PC-9 (cell line): Measurements from ENCODE around the gene PDXDC1. TPM values are rescaled to one million over a fixed set of nuclear protein-coding genes. Genes with fewer than 3 reads are reported as not detected.
"Not testable (repeated sequence)": the region's sequence is repeated elsewhere in the genome, so short reads cannot be mapped to it uniquely, and the experiment has no call there.

ENCODE experiments used
- BruUV-seq: library from RNA; stranded (reverse); fragments of 400-500 nt; replicated peaks from 2 replicates; lab custom pipeline; 2021; lab: Mats Ljungman, UMichigan
- CTCF ChIA-PET: fragments of 300-600 bp; sonication (Branson Sonifier 250); formaldehyde crosslinking; loops from one replicate; lab custom pipeline; 2022; ENCODE audit warnings: antibody characterized with exemption; lab: Charles Lee
- POLR2A ChIA-PET: fragments of 300-600 bp; sonication (Branson Sonifier 250); formaldehyde crosslinking; loops from one replicate; lab custom pipeline; 2022; ENCODE audit warnings: antibody characterized with exemption; ENCODE audit not compliant: unreplicated experiment; lab: Charles Lee
- DNase-seq, 2 experiments: peaks; one replicate each; pipeline versions ENCODE4 v3.0.0 to v3.0.0-alpha.2; 2015 to 2022; ENCODE audit warnings: mixed read lengths in 1 of 2
- H2AFZ ChIP-seq: fragments of 200-600 bp; sonication (generic); 2 replicates; pipeline ENCODE4 v1.8.1; 2017; ENCODE audit warnings: antibody characterized with exemption
- H3F3A ChIP-seq: fragments of 200-600 bp; sonication (generic); 2 replicates; pipeline ENCODE4 v1.8.1; 2017; ENCODE audit warnings: antibody characterized with exemption, mild to moderate bottlenecking, low read depth; ENCODE audit not compliant: insufficient read depth
- H3K27ac ChIP-seq: fragments of 200-600 bp; sonication (generic); 2 replicates; pipeline ENCODE4 v1.6.1; 2016; ENCODE audit warnings: mixed run types
- H3K27me3 ChIP-seq: fragments of 200-600 bp; sonication (generic); 2 replicates; pipeline ENCODE4 v1.6.1; 2016; ENCODE audit warnings: low read depth, mixed run types; ENCODE audit not compliant: insufficient read depth
- H3K36me3 ChIP-seq: fragments of 200-600 bp; sonication (generic); 2 replicates; pipeline ENCODE4 v1.6.1; 2016; ENCODE audit warnings: low read depth, mixed run types
- H3K4me1 ChIP-seq: fragments of 200-600 bp; sonication (generic); replicated peaks from 2 replicates; pipeline ENCODE4 v1.6.1; 2016; ENCODE audit warnings: mixed run types; ENCODE audit not compliant: insufficient read depth
- H3K4me2 ChIP-seq: fragments of 200-600 bp; sonication (generic); 2 replicates; pipeline ENCODE4 v1.6.1; 2017; ENCODE audit warnings: mixed run types
- H3K4me3 ChIP-seq: fragments of 200-600 bp; sonication (generic); 2 replicates; pipeline ENCODE4 v1.6.1; 2016; ENCODE audit warnings: mixed run types
- H3K79me2 ChIP-seq: fragments of 200-600 bp; sonication (generic); 2 replicates; pipeline ENCODE4 v1.6.1; 2017; ENCODE audit warnings: low read depth, mixed run types
- H3K9me2 ChIP-seq: fragments of 200-600 bp; sonication (generic); 2 replicates; pipeline ENCODE4 v1.8.1; 2017; ENCODE audit warnings: mild to moderate bottlenecking; ENCODE audit not compliant: insufficient read depth
- H3K9me3 ChIP-seq: fragments of 200-600 bp; sonication (generic); 2 replicates; pipeline ENCODE4 v1.8.1; 2016; ENCODE audit warnings: low read depth; ENCODE audit not compliant: insufficient read depth
- H4K20me1 ChIP-seq: fragments of 200-600 bp; sonication (generic); 2 replicates; pipeline ENCODE4 v1.8.1; 2017; ENCODE audit not compliant: insufficient read depth
- EZH2 ChIP-seq: fragments of 200-600 bp; sonication (generic); IDR thresholded peaks from 2 replicates; pipeline ENCODE4 v1.8.0; 2017; ENCODE audit warnings: antibody characterized with exemption, low read depth
- intact Hi-C: fragments of 100-400 bp; cut with micrococcal nuclease; formaldehyde crosslinking; loops from one replicate; pipeline ENCODE4 v1.10.0; 2022; ENCODE audit not compliant: unreplicated experiment
- total RNA-seq: library from RNA; stranded (reverse); gene quantifications from 2 replicates; pipeline ENCODE4 v1.2.3, GENCODE V29; 2021
- TF ChIP-seq, protein P1 (sequence below): fragments of 200-600 bp; sonication (generic); conservative IDR thresholded peaks from 2 replicates; pipeline ENCODE4 v1.6.1; 2017; ENCODE audit warnings: mixed run types, antibody characterized with exemption, mild to moderate bottlenecking, moderate library complexity

PDXDC1 gene
- total RNA-seq, 1 experiment from 2014 or later: 120 TPM

DNA sequence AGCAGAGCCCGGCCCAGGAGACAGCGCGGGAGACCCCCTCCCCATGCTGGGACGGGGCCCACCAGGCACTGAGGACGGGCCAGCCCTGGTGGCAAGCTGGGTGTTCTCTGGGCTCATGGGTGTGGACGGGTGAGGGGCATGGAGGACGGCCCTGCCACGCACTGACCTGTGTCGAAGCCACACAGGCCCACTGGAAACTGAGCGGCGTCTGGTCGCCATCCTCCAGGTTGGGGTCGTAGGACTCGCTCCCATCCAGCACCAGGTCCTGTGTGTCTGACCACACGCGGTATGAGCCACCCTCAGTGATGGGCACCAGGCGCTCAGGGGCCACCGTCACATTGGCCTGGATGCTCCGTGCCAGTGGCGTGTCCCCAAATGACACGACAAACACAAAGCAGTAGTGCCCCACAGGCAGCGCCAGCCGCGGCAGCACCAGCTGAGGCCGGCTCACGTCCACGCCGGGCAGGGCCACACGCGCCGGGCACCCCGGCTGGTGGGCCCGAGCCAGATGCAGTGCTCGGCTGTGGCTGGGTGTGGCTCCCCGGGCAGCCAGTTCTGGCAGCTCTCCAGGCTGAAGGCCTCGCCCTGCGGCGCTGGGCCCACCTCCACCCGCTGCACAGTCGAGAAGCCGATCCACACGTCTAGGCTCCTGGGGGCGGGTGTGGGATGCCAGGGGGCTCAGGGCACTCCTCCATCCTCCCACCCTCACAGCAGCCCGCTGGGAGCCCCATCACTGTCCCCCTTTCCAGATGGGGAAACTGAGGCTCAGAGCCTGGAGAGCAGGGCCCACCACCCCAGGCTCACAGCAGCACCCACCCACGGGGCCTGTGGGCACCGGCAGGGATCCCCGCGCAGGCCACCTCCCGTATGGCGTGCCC, 160.9 kb downstream of the PDXDC1 start:
- H3K4me1 ChIP-seq, BruUV-seq, POLR2A ChIA-PET, H3K4me3 ChIP-seq, H4K20me1 ChIP-seq, H3F3A ChIP-seq, H3K4me2 ChIP-seq, H3K36me3 ChIP-seq, H3K9me2 ChIP-seq, H3K27me3 ChIP-seq, DNase-seq, H3K79me2 ChIP-seq, H2AFZ ChIP-seq, H3K9me3 ChIP-seq, H3K27ac ChIP-seq, intact Hi-C loops, CTCF ChIA-PET: not testable (repeated sequence)

DNA sequence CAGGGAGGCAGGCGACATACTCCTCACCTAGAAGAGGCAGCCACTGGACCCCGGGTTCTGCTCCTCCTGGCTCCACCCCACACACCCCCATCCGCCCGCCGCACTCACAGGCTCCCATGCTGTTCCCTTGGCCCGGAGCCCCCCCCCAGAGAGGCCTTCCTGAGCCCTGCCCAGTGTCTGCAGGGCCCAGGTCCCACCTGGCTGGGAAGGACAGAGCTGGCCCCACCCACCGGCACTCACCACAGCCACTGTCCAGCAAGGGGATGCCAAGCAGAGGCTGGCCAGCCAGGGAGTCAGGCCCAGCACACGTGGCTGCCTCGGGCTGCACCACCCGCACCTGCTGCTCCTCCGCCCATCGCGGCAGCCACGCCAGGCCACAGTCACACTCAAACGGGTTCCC, 162.7 kb downstream of the PDXDC1 start:
- H3K36me3 ChIP-seq, intact Hi-C loops, H3K4me3 ChIP-seq, POLR2A ChIA-PET, H3K79me2 ChIP-seq, H3K9me2 ChIP-seq, H4K20me1 ChIP-seq, BruUV-seq, H3K4me2 ChIP-seq, CTCF ChIA-PET, H3F3A ChIP-seq, DNase-seq, H3K27me3 ChIP-seq, H3K4me1 ChIP-seq, H3K27ac ChIP-seq, H3K9me3 ChIP-seq, H2AFZ ChIP-seq: not testable (repeated sequence)

DNA sequence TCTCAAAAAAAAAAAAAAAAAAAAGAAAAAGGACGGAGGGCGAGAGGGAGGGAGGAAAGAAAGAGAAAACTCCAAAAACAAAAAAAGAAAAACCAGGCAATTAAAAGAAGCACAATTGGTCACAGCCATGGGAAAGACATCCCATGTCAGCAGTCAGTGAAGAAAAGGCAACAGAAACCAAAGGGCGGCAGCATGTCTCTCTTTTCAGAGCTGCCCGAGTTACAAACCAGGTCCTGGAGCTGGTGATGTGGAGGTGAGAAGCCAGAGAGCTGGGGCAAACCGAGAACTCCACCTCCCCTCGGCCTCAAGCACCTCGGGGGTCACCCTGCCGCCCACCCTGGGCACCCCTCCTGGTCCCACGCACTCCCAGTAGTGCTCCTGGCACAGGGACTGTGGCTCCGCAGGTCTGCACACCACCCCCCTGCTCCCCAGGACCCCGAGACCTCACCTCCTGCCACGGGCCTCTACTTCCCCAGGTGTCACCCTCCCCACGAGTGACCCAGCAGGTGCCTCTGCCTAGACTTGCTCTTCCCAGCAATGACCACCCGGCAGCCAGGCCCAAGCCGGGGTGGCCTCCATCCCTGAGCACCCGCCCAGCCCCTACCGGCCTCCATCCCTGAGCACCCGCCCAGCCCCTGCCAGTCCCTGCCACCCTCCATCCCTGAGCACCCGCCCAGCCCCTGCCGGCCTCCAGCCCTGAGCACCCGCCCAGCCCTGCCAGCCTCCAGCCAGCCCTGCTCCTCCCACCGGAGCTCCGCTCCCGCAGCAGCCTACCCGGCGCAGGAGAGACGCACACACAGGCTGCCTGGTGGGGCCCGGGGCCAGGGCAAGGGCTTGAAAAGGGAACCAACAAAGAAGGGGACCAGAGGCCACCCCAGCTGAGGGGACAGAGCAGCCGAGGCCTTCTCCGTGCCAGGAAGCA, 165.9 kb downstream of the PDXDC1 start:
- H3K4me2 ChIP-seq, H4K20me1 ChIP-seq, H3K9me3 ChIP-seq, DNase-seq, H3K4me1 ChIP-seq, CTCF ChIA-PET, H3K9me2 ChIP-seq, intact Hi-C loops, POLR2A ChIA-PET, H3K36me3 ChIP-seq, BruUV-seq, H3K27me3 ChIP-seq, H2AFZ ChIP-seq, H3K4me3 ChIP-seq, H3F3A ChIP-seq, H3K79me2 ChIP-seq, H3K27ac ChIP-seq: not testable (repeated sequence)

DNA sequence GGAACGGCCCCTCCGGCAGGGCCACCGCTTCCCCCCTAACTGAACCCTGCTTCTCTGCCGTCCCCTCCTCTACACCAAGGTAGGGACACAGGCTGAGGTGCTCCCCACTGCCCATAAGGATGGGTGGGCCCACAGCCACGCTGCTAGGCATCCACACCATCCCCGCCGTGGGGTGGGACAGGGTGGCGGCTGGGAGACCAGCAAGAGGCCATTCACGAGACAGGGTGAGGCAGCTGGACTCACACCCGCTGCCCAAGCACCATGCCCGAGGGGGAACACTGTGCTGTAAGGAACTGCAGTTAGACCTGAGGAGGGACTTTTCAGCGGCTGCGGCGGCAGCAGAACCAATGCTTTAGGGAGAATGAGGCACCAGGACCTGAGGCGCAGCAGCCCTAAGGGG, 166.8 kb downstream of the PDXDC1 start:
- Histone ChIP-seq H4K20me1 (no peaks in the 10 kb centered on the region), H2AFZ (no peak overlapping the region), H3K36me3 (no peaks in the 10 kb centered on the region), H3K4me1 (no peaks in the 10 kb centered on the region), H3K27ac (no peak overlapping the region), H3K79me2 (no peaks in the 10 kb centered on the region), H3K4me2 (no peak overlapping the region), H3K9me2 (no peaks in the 10 kb centered on the region), H3F3A (no peaks in the 10 kb centered on the region), H3K9me3 (no peaks in the 10 kb centered on the region), H3K27me3 (no peaks in the 10 kb centered on the region), H3K4me3 (no peak overlapping the region)
- intact Hi-C loops: no loop called here
- no TSS peak for BruUV-seq
- TF ChIP-seq, protein P1, sequence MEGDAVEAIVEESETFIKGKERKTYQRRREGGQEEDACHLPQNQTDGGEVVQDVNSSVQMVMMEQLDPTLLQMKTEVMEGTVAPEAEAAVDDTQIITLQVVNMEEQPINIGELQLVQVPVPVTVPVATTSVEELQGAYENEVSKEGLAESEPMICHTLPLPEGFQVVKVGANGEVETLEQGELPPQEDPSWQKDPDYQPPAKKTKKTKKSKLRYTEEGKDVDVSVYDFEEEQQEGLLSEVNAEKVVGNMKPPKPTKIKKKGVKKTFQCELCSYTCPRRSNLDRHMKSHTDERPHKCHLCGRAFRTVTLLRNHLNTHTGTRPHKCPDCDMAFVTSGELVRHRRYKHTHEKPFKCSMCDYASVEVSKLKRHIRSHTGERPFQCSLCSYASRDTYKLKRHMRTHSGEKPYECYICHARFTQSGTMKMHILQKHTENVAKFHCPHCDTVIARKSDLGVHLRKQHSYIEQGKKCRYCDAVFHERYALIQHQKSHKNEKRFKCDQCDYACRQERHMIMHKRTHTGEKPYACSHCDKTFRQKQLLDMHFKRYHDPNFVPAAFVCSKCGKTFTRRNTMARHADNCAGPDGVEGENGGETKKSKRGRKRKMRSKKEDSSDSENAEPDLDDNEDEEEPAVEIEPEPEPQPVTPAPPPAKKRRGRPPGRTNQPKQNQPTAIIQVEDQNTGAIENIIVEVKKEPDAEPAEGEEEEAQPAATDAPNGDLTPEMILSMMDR: no peak
- TF ChIP-seq EZH2: no peak
- ChIA-PET POLR2A (no interaction called here), CTCF (no interaction called here)
- DNase-seq: no peak

DNA sequence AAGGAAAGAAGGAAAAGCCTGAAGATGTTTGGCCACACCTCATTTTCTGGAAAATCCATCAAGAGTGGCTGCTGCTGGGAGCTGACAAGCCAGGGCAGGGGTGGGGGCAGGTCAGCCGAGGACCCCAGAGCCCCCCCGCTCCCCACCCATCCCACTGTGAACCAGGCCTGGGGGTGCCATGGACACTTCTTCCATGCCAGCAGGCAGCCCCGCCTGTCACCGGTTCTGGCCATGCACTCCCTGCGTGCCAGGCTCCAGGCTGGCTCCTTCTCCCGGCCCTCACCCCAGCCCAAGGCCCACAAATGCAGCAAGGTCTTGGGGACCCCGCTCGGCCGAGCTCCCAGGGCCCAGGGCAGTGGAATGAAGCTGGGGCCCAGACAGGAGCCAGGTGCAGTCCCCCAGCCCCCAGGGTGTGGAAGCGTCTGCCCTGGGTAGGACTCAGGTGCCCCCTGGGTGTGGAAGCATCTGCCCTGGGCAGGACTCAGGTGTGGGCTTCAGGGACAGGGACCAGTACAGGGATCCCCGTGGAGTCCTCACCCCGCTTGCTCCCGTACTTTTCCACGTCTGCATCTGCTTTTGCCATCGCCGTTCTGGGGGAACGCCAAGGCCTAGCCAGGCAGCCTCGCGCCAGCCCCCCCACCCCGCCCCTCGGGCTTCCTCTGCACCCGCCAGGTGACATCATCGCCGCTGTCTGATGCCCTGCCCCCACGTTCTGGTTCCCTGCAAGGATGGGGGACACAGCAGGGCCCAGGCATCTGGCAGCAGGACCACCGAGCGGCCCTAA, 167.5 kb downstream of the PDXDC1 start:
- H3K4me1 ChIP-seq, H3K27me3 ChIP-seq, POLR2A ChIA-PET, intact Hi-C loops, DNase-seq, H3K9me3 ChIP-seq, H3K79me2 ChIP-seq, H3F3A ChIP-seq, H3K4me2 ChIP-seq, H3K36me3 ChIP-seq, BruUV-seq, H3K9me2 ChIP-seq, H3K4me3 ChIP-seq, H3K27ac ChIP-seq, H2AFZ ChIP-seq, CTCF ChIA-PET, H4K20me1 ChIP-seq: not testable (repeated sequence)
